SIG-M5 (cell line): ENCODE results near the gene ZBTB32.

Experiments used
- DNase-seq: peaks from one replicate; lab custom pipeline; 2025; lab: John Stamatoyannopoulos, UW

Gene ZBTB32

DNA sequence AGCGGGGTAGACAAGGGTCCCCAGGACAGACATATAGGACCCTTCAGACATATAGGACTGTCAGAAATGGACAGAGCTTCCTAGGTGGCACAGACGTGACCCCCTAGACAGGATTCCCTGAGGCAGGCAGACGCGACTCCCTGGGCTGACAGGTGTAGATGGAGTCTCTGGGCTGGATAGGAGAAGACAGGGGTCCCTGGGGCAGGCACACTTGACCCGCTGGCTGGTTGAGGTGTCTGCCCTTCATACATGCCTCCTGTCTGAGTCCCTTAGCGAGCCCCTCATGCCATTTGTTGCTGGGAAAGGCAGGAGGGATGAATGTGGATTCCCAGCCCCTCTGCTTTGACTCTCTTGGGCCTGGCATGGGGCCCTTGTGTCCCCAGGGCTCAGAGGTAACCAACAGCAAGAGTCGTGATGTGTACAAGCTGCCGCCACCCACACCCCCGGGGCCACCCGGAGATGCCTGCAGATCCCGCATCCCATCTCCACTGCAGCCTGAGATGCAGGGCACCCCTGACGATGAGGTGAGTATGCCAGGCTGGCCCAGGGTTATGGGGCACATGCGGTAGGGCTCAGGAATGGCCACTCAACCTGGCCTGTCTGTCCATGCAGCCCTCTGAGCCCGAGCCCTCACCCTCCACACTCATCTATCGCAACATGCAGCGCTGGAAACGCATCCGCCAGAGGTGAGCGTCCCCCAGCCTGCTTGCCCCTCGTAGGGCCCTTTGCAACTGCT is 49.4 kb downstream of the ZBTB32 start:
- no peak for DNase-seq

DNA sequence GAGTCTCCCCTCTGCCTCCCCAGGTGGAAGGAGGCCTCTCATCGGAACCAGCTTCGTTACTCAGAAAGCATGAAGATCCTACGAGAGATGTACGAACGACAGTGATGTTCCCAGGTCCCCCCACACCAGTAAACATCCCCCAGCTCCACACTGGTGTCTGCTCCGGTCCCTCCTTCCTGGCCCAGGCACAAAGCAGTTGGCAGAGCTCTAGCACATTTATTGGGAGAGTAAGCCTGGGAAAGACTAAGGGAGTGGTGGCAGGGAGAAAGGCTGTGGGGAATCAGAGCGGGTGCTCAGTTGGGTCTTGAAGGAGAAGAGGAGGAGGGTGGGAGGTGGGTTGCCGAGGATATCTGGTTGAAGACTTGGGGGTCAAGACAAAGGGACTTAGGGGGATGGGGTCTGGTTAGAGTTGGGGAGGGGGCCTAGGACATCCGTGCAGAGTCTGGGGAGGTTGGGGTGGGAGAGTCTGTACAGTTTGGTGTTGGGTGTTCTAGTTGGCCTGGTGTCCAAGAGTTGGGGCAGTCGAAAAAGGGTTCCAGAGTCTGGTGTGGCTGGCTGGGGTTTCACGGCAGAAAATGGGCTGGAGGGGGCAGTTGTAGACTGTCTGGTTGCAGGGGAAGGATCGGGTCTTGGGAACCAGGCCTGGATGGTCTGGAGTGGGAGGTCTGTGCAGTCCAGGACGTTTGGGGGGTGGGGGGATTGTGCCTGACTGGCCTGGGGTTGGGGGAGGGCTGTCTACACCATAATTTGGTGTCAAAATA is 50.2 kb downstream of the ZBTB32 start:
- DNase-seq, result no peak

DNA sequence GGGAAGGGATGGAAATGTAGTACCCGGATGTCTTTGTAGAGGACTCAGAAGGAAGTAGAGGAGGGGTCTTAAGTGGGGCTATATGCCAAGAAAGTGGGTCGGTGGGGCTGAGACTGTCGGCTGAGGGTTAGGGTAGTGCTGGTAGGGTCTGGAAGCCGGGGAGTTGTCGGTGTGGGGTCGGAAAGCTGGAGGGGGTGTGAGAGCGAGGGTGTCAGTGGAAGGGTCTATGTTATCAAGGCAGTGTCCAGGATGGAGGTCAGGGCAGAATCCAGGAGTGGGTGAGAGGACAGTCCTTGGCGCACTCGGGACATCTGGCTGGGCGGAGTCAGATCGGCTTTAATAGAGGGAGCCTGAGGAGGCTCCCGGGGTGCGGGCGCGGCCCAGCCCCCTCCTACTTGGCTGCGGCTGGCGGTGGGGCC is 50.8 kb downstream of the ZBTB32 start:
- no peak for DNase-seq

DNA sequence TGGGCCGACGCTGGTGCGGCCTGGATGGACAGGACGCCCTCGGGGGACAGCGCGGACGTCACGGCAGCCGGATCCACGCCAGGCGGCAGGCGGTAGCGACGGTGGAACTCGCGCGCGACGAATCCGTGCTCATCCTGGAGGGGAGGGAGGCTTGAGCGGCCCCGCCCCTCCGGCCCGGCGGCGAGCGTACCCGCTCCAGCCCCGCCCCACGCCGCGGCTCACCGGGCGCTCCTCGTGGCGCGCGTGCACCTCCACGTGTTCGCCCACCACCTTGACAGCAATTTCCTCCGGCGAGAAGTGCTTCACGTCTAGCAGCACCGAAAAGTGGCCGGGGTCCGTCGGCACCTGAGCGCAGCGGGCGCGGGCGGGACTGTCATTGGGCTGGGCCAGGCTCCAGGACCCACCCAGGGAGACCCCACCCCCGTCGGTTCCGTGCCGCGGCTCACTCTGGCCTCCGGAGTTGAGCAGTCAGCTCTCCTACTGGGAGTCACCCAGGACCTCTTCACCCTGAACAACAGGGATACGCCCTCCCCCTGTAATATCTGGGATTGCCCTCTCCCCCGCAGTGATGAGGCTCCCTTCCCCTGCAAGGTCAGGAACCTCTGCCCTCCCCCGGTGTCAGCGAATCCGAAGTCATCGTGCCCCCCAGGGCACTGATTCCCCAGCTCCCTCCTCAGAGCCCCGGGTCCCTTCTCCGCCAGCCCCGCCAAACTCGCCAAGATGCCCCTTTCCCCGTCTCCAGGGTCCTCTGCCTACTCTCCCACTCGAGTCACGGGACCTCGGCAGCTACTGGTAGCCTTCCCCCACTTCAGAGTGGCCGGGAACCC is 51.4 kb downstream of the ZBTB32 start:
- DNase-seq, result no peak

DNA sequence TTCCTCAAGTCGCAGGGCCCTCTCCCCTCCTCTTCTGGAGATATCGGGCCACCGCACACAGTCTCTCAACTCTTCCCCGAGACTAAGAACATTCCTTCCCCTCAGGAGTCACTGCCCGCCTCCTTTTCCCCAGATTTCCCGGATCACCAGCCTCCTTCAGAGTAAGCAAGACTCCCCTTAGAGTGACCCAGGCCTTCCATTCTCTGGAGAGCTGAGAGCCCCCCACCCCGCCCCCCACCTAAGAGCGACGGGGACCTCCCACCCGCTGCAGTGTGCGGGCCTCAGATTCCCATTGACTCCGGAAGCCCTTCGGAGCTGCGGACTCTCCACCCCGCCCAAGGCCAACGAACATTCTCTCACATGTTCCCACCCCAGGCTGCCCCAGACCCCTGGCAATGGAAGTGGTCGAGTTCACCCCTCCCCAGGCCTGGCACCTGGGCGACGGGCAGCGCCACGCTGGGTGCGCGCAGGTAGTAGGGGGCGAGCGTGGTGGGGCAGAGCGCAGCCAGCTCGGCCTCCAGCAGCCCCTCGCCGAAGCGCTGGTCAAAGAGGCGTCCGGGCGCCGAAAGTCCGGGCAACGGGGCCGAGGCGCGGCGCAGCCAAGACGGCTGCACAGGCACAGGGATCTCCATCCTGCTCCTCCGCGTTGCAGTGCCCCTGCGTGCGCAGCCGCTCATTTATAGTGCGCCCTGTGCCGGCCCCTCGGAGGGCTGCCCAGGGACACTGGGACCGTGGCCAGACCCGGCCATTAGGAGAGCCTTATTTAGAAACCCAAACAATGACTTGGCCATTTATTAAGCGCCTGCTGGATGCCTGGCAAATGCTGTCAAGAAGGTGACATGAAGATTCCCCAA is 52.2 kb downstream of the ZBTB32 start, which contains the start of gene HSPB6:
Gene HSPB6, minus strand, starts transcription at position 653 of the 854 bp plus-strand sequence. Its CDS starts 21 bp downstream, at position 632.
- no peak for DNase-seq

DNA sequence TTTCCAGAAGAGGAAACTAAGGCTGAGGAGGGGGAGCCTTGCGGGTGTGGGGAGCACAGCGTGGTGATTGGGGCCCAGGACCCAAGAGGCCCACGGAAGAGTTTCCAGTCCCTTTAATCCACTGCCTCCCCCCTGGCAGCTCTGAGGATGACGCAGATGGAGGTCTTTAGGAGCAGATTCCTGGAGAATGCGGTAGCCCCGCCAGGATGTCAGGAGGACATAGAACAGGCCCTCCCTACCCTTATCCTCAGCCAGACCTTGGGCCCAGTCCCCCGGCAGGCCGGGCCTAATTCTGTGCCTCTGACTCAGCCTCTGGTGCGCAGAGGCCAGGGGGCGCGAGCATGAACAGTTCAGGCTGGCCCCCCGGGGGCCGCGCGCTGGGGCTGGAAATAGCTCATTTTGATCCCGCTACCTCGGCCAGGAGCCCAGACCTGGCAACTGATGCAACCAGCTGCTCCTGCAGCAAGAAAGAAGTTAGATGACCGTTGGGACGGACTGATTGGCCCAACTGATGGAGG is 52.9 kb downstream of the ZBTB32 start:
- DNase-seq, result no peak

DNA sequence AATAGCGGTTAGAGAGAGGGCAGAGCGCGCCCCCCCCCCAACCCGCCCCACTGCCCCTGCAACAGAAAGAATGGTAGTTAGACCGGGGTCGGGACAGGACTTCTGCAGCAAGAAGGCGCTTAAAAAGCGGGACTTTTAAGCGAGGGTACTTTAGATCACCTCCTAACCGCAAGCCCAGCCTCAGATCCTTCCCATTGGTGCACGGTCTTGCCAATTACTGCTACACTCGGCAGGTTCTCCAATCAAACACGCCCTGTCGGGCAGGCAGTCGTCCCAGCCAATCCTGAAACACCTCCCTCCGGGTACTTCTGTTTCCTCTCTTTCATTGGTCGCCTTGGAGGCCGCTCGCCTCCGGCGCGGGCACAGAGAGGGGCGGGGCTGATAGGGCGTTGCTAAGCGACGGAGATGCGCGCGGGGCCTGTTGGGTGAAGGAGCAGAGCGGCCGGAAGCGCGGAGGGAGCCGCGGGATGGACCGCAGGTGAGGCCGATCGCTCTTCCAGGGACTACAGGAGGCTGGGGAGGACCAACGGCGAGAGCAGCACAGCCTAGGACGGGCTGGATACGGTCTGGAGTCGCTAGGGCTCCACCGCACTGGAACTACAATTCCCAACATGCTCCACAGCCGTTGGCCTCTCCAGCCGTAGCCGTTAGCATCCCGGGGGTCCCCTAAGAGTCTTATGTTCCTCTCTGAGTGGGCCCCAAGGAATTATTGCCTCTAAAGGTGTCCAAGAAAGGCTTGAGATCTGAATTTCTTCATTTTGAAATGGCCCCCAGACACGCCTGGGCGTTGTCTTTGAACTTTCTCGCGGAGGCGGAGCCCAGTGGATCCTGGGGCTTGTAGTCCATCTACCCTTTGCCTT is 53.6 kb downstream of the ZBTB32 start, which contains the start of gene PROSER3:
Gene PROSER3, plus strand, starts transcription at position 428 of the 860 bp plus-strand sequence. Its CDS starts 40 bp downstream, at position 468.
- peak; percentile 97 for DNase-seq

DNA sequence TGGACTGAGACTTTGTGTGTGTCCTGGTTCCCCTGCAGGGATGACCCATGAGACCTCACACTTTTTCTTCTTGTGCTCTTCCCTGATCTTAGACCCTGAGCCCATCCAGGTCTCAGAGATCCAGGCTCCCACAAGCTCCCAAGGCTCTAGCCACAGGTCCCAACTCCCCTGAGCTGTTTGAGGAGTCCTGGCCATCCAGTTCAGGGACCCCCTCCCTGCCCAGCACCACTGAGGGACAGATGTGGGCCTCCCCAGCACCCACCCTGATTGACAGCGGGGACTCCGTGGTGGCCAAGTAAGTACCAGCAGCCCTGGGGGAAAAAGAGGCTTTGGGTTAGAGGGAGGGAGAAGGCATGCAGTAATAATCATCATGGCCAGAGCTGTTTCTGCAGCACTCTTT is 55.3 kb downstream of the ZBTB32 start:
- no peak for DNase-seq

DNA sequence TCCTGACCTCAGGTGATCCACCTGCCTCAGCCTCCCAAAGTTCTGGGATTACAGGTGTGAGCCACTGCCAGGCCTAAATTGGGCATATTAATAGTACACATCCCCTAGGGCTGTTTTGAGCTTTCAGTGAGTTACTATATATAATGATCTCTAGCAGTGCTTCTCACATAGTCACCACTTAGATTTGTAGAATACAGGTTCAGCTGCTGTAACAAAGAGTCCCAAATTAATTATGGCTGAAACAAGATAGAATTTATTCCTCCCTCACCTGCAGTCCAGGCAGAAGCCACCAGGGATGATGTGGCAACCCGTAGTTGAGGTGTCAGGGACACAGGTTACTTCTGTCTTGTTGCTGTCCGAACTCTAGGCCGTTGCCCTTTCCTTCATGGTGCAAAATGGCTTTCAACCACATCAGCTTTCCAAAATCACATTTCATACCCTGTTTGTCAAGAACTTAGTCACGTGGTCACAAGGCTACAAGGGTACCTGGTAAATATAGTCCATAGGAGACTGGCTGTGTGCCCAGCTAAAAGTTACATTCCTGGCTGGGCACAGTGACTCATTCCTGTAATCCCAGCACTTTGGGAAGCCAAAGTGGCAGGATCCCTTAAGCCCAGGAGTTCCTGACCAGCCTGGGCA is 56.5 kb downstream of the ZBTB32 start:
- no peak for DNase-seq

DNA sequence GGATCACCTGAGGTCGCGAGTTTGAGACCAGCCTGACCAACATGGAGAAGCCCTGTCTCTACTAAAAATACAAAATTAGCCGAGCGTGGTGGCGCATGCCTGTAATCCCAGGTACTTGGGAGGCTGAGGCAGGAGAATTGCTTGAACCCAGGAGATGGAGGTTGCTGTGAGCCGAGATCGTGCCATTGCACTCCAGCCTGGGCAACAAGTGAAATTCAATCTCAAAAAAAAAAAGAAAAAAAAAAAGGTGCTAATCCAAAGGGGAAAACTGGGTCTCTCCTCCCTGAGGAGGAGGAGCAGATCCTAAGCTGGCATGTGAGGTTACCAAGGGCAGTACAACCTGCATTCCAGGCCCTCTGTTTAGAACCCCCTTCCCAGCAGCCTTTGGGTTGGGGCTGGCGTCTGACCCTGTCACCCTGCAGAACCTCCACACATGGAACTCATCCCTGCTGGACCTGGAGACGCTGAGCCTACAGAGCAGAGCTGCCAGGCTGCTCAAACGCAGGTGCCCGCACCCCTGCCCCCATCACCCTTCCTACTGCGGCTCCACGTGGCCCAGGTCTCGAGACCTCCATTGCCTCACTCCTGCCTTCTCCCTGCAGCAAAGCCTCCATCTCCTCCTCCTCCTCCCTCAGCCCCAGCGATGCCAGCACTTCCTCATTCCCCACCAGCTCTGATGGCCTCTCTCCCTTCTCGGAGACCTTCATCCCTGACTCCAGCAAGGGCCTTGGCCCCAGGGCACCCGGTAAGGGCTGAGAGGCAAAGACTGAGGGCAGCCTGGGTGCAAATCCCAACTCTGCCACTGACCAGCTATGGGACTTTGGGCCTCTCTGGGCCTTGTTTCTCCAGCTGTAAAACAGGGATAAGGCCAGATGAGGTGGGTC is 60.3 kb downstream of the ZBTB32 start:
- DNase-seq, result no peak
